IPS DF 19.7 (cell line): ENCODE data around the gene NUP210.

ENCODE experiments used
- DNase-seq: peaks from one replicate; pipeline ENCODE4 v3.0.0-alpha.2; 2013; ENCODE audit warnings: low read depth, low spot score

NUP210 gene

GRCh38 chr3:13324835-13325501 lies 95.2 kb downstream of the NUP210 start:
- no peak for DNase-seq

- no peak for DNase-seq
These were observed 96.3 kb downstream of the NUP210 start for GRCh38 chr3:13323822-13324221.

DNA sequence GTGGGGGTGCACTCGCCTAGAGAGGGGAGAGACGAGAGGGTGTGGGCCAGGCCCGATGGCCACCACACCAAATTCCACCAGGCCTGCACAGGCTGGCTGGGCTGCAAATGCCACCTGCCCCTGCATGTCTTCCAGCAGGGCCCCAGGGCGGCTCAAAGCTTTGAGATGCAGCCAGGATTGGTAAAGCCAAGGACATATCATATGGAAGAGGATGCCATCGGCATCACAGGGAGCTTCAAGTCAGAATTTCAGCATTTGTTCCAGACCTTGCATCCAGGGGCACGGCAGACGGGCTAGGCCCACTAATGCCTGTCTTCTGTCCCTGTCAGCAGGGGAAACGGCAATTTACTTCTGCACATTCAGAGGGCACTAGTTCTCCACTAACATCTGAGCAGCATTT lies 97.8 kb downstream of the NUP210 start:
- no peak for DNase-seq

- DNase-seq = no peak
These were observed 100.4 kb downstream of the NUP210 start for GRCh38 chr3:13319564-13320220.

DNA sequence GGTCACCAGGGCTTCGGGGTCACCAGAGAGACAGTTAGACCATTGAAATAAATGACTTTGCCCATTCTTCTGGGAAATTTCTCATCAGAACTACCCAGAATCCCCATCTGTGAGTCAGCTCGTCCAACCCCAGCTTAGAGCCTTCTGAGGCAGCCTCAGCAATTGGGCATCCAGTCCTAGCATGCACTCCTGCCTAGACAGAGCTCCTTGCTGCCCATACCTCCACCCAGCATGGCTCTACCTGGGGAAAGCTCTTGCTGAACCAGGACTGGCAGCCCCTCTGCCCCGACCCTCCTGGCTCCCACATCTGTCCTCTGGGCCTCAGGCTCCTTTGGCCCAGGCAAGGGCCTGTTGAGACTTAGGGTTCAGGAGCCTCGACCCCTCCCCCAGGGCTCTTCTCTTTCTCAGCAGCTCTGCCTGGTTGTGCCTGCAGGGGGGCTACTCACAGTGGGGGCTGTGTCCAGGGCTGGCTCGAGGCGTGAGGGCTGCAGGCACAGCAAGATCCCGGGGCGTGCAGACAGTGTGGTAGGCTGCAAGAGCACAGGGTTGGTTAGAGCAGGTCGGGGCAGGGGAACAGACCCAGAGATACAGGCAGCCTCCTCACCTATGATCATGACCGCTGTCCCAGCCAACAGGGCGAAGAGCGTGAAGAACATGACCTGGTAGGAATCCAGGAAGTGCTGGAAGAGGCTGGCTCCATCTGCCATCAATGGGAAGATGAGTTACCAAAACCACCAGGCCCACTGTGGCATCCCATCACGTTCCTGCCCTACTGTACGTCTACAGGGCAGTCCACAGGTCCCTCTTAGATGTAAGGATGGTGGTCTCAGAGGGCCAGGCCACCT lies 101.3 kb downstream of the NUP210 start:
- DNase-seq = no peak

- no peak for DNase-seq
These were observed 102.4 kb downstream of the NUP210 start for GRCh38 chr3:13317596-13318320.

DNA sequence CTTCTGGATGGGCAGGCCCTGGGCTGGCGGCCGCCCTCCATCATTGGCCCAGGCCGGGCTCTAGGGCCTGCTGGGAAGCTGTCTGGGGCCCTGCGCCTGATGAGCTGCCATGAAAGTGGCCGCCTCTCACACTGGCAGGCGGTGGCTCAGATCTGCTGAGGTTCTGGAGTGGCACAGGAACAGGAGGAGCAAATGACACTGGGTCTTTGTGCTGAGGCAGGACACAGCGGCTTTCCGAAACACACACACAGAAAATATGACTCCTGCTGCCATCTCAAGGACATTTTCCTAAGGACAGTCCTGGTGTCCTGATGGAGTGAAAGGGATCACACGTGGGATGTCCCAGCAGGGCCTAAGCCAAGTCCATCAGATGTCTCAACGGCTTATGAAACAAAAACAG lies 103.5 kb downstream of the NUP210 start:
- no peak for DNase-seq

DNA sequence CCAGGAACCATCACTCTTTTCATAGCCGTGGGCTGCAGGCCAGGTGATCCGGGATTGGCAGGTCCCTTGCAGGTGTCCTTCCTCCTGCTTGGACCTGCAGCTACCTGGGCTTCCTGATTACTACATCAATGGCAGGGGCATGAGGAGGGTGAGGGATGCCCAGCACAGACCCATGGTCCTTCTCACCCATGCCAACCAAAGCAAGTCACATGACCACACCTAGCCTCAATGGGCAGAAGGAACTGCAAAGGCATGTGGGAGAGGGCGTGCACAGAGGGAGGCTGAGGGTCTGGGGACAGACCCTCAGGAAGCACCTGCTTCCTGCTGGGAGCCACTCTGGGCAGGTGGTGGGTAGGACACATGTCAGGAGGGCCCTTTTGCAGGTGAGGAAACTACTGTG lies 105.2 kb downstream of the NUP210 start:
- no peak for DNase-seq

- no peak for DNase-seq
These were observed 106.3 kb downstream of the NUP210 start for GRCh38 chr3:13313813-13314212.

DNA sequence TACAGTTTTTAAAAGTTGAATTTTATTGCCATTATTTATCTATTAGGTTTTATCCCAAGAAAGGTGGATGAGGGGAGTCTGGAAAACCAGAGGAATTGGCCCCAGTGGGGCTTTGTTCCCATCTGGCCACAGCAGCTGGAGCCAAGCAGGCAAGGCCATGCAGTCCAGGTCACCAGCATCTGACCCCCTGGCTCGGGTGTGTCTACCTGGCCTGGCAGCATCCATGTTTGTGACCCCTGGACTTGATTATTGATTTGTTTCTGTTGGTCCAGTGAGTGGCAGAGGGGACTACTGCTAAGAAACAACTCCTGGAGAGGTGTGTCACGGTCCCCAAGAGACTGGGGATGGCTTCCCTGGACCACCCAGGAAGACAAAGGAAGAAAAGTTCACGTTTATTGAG lies 111.1 kb downstream of the NUP210 start:
- DNase-seq = no peak

- DNase-seq = peak; percentile 68
These were observed 111.7 kb downstream of the NUP210 start for GRCh38 chr3:13308380-13308801.

DNA sequence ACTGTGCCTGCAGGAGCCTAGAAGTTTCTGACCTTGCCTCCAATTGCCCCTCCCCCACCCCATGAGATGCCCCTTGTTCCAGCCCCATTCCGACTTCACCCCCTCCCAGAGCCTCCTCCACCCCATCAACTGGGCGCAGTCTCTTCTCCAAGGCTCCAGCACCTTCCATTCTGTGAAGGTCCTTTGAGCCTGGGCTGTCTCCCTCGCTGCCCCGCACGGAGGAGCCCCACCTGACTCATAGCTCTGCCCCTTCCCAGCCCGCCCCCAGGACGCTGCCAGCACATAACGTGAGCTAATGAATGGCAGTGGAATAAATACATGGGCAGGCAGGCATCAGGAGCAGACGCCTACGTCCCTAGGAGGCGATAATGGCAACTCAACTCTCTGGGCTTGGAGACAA lies 113.1 kb downstream of the NUP210 start:
- no peak for DNase-seq

- DNase-seq = no peak
These were observed 114.5 kb downstream of the NUP210 start for GRCh38 chr3:13305623-13306022.

DNA sequence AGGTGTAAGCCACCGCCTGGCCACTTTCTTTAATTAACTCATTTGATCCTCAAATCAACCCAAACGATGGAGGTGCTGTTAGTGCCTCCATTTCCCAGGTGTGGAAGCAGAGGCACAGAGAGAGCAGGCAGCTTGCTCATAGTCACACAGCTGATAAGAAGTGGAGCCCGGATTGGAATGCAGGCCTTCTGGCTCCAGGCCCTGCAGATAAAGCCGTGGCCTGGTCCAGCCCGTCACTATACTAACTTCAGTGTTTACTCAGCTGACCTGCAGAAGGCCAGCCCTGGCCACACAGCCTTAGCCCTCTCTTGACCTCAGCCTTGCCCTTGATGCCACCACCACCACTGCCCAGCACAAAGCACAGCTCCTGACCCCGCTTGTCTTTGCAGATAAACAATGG lies 116.7 kb downstream of the NUP210 start:
- no peak for DNase-seq

DNA sequence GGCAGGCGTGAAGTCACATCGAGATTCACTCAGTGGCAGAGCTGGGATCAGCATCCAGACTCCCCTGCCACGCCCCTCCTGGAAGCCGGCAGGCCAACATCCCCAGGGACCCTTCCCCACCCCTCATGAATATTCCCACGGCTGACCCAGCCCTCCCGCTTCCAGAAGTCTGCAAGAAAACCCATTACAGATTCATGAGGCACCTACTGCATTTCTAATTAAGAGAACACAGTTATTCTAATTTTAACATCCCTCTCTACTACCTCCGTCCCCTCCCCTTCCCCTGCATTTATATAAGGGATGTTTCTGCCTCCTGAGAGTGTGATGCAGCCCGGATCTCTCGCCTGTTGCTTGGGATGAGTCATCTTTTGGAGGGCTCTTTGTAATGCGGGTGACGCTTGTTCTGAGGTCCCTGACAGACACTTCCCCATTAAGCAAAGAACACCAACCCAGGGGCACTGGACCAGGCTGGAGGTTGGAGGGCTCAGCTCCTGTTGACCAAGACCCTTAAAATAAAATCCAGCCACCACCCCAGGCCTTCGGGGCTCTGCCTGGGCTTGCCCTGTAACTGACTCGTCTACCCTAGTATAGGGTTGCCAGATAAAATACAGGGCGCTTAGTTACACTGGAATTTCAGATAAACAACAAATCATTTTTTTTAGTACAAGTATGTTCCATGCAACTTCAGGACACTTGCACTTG lies 118.7 kb downstream of the NUP210 start:
- peak; percentile 93 for DNase-seq

DNA sequence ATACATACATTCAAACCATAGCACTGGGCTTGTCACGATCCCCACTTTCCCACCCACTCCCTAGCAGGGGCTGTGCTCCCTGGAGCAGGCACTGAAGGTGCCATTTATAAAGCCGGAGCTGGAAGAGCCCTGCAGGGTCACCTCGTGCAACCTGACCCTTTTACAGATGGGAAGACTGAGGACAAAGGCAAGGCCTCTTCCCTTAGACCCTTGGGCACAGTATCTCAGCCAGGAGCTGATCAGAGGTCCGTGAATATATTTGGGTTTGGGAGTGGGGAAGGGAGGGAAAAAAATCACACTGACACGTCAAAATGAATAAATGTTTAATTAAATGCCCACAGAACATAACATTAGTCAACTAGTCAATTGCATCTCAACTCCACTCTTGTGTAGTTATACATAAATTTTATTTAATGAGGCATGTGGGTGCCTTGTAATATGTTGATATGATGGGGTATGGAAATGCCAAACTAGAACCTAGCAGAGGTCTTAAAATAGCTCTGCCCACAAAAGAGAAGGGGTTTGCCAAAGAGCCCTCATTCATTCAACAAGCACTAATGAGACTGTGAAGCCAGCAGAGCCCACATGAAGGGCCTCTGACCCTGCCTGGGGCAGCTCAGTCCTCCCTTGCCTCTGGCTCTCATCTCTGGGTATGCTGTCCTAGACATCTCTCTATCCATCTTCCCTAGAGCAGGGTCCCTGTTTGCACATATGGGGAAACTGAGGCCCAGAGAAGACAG lies 119.4 kb downstream of the NUP210 start:
- no peak for DNase-seq

- no peak for DNase-seq
These were observed 120.5 kb downstream of the NUP210 start for GRCh38 chr3:13299531-13300155.

GRCh38 chr3:13296662-13297061 lies 123.5 kb downstream of the NUP210 start:
- no peak for DNase-seq

DNA sequence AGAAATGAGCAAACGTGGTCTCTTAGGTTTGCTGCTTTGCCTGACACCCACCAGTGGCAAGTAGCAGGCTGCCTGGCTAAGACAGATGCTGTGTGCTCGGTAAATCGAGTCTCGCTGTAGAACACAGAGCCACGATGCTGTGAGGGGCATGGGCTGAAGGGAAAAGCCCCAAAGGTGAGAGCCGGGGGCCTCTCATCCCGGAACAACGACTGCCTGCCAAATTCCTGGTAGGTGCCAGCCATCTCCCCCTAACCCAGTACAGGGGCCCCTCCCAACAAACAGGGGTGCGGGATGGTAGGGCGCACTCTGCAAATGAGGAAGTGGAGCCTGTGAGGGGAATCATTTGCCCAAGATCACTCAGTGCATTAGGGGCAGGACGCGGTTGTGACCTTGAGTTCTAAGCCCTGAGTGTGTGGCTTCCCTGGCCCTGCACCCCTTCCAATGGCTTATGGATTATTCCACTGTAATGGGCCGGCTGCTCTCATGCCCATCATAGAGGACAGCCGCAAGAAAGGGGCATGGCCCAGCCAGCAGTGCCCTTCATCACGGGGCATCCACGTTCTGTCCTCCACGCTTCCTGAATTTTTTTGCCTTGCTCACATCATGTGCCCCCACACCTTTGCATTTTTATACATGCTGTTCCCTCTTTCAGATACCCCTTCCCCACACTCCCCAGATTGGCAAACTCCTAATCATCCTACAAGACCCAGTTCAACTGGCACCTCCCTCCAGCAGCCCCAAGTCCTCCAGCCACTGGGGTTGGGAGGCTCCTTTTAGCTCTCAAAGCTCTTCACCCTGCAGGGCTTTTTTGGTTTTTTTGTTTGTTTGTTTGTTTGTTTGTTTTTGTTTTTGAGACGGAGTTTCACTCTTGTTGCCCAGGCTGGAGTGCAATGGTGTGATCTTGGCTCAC lies 125.4 kb downstream of the NUP210 start:
- DNase-seq = no peak
